ENCODE results near the gene RTBDN.

GRCh38 chr19:12794971-12795381 lies 39.4 kb downstream of the RTBDN start:
- no peak for TF ChIP-seq CTCF (IDR thresholded peaks at IDR 0.05)
- TF ChIP-seq POLR2A (IDR thresholded peaks at IDR 0.05), result no peak

All from esophagus squamous epithelium (tissue), 4 donors.